ENCODE measurements around the gene GYPE. TPM values are rescaled to one million over a fixed set of nuclear protein-coding genes. Genes with fewer than 3 reads are reported as not detected.
"Not testable (repeated sequence)": the region's sequence is repeated elsewhere in the genome, so short reads cannot be mapped to it uniquely, and the experiment has no call there.

Gene GYPE
- total RNA-seq, 1 donor from 2014 or later = 0.32 TPM

- DNase-seq (ENCODE audit: low spot score) = not testable (repeated sequence)
- intact Hi-C loops (cut with DNase I) = loop anchor here (10.0 kb wide), 1 partner anchor 215 kb away; no protein-coding TSS in a partner anchor
These were observed 25.8 kb downstream of the GYPE start for GRCh38 chr4:143879561-143879960.

- intact Hi-C loops (cut with DNase I) = loop anchor here (10.0 kb wide), 1 partner anchor 219 kb away; no protein-coding TSS in a partner anchor
- not testable (repeated sequence) for DNase-seq (ENCODE audit: low spot score)
These were observed 30.0 kb downstream of the GYPE start for GRCh38 chr4:143875357-143875756.

DNA sequence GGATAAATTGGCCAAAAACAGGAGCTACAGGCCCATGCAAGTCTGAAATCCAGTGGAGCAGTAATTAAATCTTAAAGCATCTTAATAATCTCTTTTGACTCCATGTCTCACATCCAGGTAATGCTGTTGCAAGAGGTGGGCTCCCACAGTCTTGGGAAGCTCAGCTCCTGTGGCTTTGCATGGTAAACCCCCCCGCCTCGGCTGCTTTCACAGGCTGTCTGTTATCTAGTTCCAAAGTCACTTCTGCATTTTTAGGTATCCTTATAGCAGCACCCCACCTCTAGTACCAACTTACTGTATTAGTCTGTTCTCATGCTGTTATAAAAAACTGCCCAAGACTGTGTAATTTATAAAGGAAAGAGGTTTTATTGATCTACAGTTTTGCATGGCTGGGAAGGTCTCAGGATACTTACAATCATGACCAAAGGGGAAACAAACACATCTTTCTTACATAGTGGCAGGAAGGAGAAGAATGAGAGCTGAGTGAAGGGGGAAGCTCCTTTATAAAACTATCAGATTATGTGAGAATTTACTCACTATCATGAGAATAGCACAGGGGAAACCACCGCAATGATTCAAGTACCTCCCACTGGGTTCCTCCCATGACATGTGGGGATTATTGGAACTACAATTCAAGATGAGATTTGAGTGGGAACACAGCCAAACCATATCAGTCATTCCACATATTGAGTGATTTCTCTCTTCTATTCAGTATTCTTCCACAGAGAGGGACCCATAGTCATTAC is 34.7 kb downstream of the GYPE start:
- intact Hi-C loops (cut with DNase I) = loop anchor here (10.0 kb wide), 1 partner anchor 224 kb away; no protein-coding TSS in a partner anchor
- not testable (repeated sequence) for DNase-seq (ENCODE audit: low spot score)

GRCh38 chr4:143869925-143870324 is 35.4 kb downstream of the GYPE start:
- intact Hi-C loops (cut with DNase I) = loop anchor here (10.0 kb wide), 1 partner anchor 225 kb away; no protein-coding TSS in a partner anchor
- DNase-seq (ENCODE audit: low spot score) = not testable (repeated sequence)

DNA sequence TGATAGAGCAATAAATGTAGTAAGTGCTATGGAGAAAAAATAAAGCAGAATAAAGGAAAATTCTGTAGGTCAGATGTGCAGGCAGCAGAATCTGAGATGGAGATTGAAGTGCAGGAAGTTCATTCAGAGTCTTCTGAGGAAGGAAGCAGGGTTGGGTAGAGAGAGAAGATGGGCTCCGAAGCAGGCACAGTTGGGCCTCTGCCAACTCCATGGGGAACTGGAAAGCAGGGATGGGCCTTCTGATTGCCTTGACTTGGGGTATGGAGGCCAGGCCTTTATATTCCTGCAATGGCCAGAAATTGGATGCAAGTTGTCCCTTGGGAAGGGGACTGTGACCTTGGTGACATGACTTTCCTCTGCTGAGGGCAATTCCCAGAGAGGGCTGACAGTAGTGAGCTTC is 42.6 kb downstream of the GYPE start:
- DNase-seq (ENCODE audit: low spot score) = not testable (repeated sequence)

DNA sequence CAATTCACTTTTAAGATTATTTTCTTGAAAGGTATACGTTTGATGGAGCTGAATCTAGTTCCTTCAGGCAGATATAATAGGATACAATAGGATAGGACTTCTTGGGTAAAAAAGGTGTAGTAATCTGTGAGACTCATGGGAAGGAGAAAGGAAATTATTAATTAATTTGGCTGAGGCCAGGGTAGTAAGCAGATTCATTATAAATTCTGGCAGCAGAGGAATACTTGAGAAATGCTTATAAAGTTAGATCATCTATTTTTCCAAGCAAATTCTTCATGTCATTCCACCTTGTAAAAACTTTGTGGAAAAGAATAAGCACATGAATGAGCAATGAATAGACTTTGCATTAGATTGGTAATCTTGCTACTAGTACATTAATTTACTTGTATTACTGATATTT is 46.9 kb downstream of the GYPE start:
- intact Hi-C loops (cut with DNase I) = no loop called here
- DNase-seq (ENCODE audit: low spot score) = no peak

More for the DNA sequence above, 42.6 kb downstream of the GYPE start:
- intact Hi-C loops (cut with DNase I) = not testable (repeated sequence)

- DNase-seq (ENCODE audit: low spot score); intact Hi-C loops (cut with DNase I): not testable (repeated sequence)
These were observed 47.7 kb downstream of the GYPE start for GRCh38 chr4:143857391-143858336.

DNA sequence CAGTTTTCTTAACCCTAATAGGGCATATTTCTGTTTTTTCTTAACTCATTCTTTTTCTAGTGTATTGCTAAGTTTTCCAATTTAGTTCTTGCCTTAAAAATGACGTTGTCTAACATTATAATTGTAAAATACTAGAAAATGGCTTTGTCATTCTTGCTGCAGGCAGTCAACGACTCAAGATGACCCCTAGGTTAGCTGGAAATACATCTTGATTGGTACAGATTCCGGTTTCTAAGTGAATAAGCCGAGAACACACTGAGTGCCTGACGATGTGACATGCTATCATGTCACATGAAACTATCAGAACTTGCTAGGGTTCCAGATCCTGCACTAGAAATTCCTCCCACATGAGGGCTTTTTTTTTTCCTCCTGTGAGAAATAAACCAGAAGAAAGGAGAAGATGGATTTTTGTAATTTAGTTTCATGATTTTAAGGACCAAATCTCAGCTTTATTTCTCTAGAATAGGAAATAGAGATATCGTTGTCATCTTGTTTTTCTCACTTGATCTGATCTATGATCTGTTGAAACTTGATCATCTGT is 49.3 kb downstream of the GYPE start:
- DNase-seq (ENCODE audit: low spot score); intact Hi-C loops (cut with DNase I): not testable (repeated sequence)

DNA sequence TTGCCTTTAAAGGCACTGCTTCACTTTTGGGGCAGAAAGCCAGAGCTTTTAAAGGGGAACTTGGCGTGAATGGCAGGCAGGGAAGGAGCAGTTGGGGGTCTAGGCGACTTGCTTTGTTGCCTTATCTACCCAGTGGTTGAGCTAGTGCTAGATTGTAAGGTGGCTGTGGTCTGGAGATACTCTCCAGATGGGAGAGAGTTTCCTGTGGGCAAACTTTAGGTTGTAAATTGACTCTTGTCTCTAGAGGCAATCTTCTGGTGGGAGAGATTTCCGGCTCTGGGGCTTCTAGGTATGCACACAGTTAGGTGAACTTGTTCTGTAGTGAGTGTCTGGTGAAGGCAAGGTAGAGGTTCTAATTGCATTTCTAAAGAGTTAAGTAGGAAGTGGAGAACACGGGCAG is 50.7 kb downstream of the GYPE start:
- DNase-seq (ENCODE audit: low spot score); intact Hi-C loops (cut with DNase I): not testable (repeated sequence)

DNA sequence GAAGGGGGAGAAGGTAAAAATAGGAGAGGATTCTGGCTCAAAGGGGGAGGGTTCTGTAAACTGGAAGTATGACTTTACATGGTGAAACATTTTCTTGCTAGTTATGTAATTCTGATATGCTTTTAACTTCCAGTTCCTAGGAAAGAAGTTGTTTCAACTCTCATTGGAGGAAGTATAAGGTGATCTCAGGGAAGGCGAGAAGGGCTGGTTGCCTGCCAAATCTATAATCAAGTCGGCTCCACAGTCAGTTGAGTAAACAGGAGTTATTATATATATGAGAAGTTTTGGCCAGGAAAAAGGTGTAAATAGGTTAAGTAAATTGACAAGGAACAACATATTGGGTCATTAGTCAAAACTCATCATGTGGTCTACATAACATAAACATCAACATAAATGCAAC is 56.1 kb downstream of the GYPE start:
- DNase-seq (ENCODE audit: low spot score); intact Hi-C loops (cut with DNase I): not testable (repeated sequence)

- intact Hi-C loops (cut with DNase I); DNase-seq (ENCODE audit: low spot score): not testable (repeated sequence)
These were observed 61.9 kb downstream of the GYPE start for GRCh38 chr4:143843506-143843832.

DNA sequence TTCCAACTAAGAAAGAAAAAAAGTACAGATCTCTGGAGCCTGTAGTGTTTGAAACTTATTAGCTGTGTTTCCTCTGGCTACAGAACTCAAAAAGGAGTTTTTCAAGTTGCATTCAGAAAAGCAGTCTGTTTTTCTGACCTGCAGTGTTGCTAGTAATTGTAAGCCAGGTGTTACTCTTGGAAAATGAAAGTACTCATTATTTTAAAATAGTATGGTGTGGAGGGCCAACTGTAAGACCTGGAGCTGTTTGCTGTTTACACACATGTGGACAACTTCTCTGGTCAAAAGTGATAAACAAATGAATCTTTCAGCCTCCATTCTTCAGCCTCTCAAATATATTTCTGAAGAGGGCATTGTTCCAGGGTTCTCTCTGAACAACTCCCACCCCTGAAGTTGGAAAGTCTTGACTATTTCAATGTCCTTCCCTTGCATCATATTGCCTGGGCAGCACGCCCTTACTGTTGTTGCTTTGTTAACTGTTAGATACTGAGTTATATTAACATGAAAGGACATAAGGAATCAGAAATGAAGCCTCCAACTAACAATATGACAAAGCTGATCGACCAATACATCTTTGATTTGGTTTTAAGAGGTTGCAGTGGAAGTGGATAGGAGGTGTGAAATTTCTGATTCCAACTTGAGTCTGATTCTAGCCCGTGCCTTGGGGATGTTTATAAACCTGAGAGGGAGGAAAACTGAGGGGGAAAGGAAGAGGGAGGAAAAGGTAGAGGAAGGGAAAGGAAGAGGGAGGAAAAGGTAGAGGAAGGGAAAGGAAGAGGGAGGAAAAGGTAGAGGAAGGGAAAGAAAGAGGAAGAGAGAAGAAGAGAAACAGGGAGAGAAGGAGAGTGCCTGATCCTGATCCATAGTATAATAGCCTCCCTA is 62.5 kb downstream of the GYPE start:
- DNase-seq (ENCODE audit: low spot score); intact Hi-C loops (cut with DNase I): not testable (repeated sequence)

DNA sequence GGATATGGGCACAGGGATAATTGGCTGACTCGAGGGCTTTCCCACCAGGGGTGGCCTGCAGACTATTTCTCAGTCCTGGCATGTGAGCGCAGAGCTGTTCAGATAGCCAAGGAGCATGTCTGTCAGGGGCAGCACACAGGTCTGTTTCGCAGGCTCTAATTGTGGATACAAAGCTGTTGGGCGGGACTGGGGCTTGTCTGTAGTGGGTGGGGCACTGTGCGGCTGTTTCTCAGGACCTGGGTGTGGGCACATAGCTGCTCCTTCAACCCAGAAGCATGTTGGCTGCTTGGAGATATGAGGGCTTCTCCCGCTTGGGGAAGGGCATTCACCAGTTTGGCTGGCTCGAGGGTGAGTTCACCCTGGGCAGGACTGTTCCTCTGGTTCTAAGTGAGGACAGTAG is 65.9 kb downstream of the GYPE start:
- intact Hi-C loops (cut with DNase I) = not testable (repeated sequence)

GRCh38 chr4:143834196-143834595 is 71.2 kb downstream of the GYPE start:
- intact Hi-C loops (cut with DNase I); DNase-seq (ENCODE audit: low spot score): not testable (repeated sequence)

More for the DNA sequence above, 65.9 kb downstream of the GYPE start:
- DNase-seq (ENCODE audit: low spot score) = not testable (repeated sequence)

- DNase-seq (ENCODE audit: low spot score); intact Hi-C loops (cut with DNase I): not testable (repeated sequence)
These were observed 71.7 kb downstream of the GYPE start for GRCh38 chr4:143833676-143834075.

- intact Hi-C loops (cut with DNase I); DNase-seq (ENCODE audit: low spot score): not testable (repeated sequence)
These were observed 74.8 kb downstream of the GYPE start for GRCh38 chr4:143830576-143830975.

DNA sequence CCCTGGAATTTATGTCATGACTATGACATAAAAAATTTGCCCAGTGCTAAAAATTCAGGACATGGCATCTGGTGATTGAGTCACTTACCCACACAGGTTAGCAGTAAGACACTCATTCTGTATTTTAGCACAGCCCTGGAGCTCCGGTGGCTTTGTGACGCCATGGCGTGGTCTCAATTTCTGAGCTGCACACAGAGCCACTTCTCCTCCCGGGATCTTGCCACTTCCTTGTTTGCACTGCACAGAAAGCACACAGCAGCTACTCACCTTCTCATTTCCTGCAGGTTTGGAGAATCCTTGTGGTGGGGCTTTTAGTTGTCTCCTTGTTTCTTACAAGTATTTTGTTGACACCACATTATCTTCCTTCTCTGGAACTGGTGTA is 76.1 kb downstream of the GYPE start:
- intact Hi-C loops (cut with DNase I) = not testable (repeated sequence)

More for the DNA sequence above, 76.1 kb downstream of the GYPE start:
- not testable (repeated sequence) for DNase-seq (ENCODE audit: low spot score)

Data from cardiac septum (tissue), 1 donor.